OCI-LY7 (cell line): ENCODE measurements around the gene IGSF3. TPM values are rescaled to one million over a fixed set of nuclear protein-coding genes. Genes with fewer than 3 reads are reported as not detected.
A peak's percentile ranks its signal among the peaks of the same experiment; 100 is the strongest.

Source experiments
- BruUV-seq: library from RNA; stranded (reverse); fragments of 400-500 nt; replicated peaks from 2 replicates; lab custom pipeline; 2021; lab: Mats Ljungman, UMichigan
- CTCF ChIA-PET: fragments of 300-600 bp; sonication (Branson Sonifier 250); formaldehyde crosslinking; loops from one replicate; lab custom pipeline; 2022; ENCODE audit warnings: antibody characterized with exemption; ENCODE audit not compliant: unreplicated experiment; lab: Charles Lee
- POLR2A ChIA-PET: fragments of 300-600 bp; sonication (Branson Sonifier 250); formaldehyde crosslinking; loops from one replicate; lab custom pipeline; 2022; ENCODE audit warnings: antibody characterized with exemption; lab: Charles Lee
- DNase-seq: peaks from one replicate; pipeline ENCODE4 v3.0.0-alpha.2; 2015; ENCODE audit warnings: low spot score
- H2AFZ ChIP-seq: fragments of 200-600 bp; sonication (generic), shearing (Covaris generic); 2 replicates; pipeline ENCODE4 v1.6.1; 2014; ENCODE audit warnings: mild to moderate bottlenecking, antibody characterized with exemption, low read length, moderate library complexity
- H3K27ac ChIP-seq: fragments of 200-600 bp; sonication (generic); 2 replicates; pipeline ENCODE4 v1.5.1; 2014; ENCODE audit warnings: mixed run types, low read depth, mild to moderate bottlenecking, moderate library complexity, low read length, inconsistent platforms; ENCODE audit not compliant: poor library complexity, severe bottlenecking
- H3K36me3 ChIP-seq: fragments of 200-600 bp; sonication (generic); 2 replicates; pipeline ENCODE4 v1.6.1; 2014; ENCODE audit warnings: mild to moderate bottlenecking, antibody characterized with exemption, low read length, moderate library complexity, mixed read lengths; ENCODE audit not compliant: insufficient read depth
- H3K4me1 ChIP-seq: fragments of 200-600 bp; sonication (generic); 2 replicates; pipeline ENCODE4 v1.5.1; 2014; ENCODE audit warnings: mild to moderate bottlenecking, low read length; ENCODE audit not compliant: insufficient read depth, poor library complexity, severe bottlenecking
- H3K4me2 ChIP-seq: fragments of 200-600 bp; sonication (generic); 2 replicates; pipeline ENCODE4 v1.6.1; 2014; ENCODE audit warnings: mild to moderate bottlenecking, low read length
- H3K4me3 ChIP-seq: fragments of 200-600 bp; sonication (generic); 2 replicates; pipeline ENCODE4 v1.5.1; 2014; ENCODE audit warnings: mild to moderate bottlenecking, low read depth, low read length; ENCODE audit not compliant: poor library complexity, severe bottlenecking
- H3K79me2 ChIP-seq: fragments of 200-600 bp; sonication (generic); 2 replicates; pipeline ENCODE4 v1.6.1; 2016; ENCODE audit warnings: low read depth, mild to moderate bottlenecking, low read length, moderate library complexity, mixed read lengths; ENCODE audit not compliant: insufficient read depth
- H3K9me2 ChIP-seq: fragments of 200-600 bp; sonication (generic); 2 replicates; pipeline ENCODE4 v1.6.1; 2016; ENCODE audit warnings: mild to moderate bottlenecking, low read length, mixed read lengths; ENCODE audit not compliant: insufficient read depth
- H3K9me3 ChIP-seq: fragments of 200-600 bp; sonication (generic); 2 replicates; pipeline ENCODE4 v1.6.1; 2014; ENCODE audit warnings: mild to moderate bottlenecking, mixed run types, low read length, mixed read lengths
- H4K20me1 ChIP-seq: fragments of 200-600 bp; sonication (generic); 2 replicates; pipeline ENCODE4 v1.6.1; 2014; ENCODE audit warnings: mild to moderate bottlenecking, antibody characterized with exemption, low read length, moderate library complexity, mixed read lengths; ENCODE audit not compliant: insufficient read depth
- CTCF ChIP-seq: fragments of 200-600 bp; sonication (generic); conservative IDR thresholded peaks from 2 replicates; pipeline ENCODE4 v1.5.1; 2014; ENCODE audit warnings: mild to moderate bottlenecking, antibody characterized with exemption, low read length, moderate library complexity, mixed read lengths
- EZH2phosphoT487 ChIP-seq: fragments of 200-600 bp; sonication (generic); IDR thresholded peaks from 2 replicates; pipeline ENCODE4 v1.6.1; 2018; ENCODE audit warnings: low read depth, borderline replicate concordance, mild to moderate bottlenecking, mixed run types, antibody characterized with exemption, low read length, moderate library complexity, mixed read lengths
- intact Hi-C: fragments of 100-400 bp; cut with micrococcal nuclease; formaldehyde crosslinking; loops from one replicate; pipeline ENCODE4 v1.10.0; 2022; ENCODE audit not compliant: unreplicated experiment
- total RNA-seq, 2 experiments: library from RNA; depleted of rRNA in 1 of 2; stranded (reverse); fragments of >200 nt in 1 of 2; shearing (Covaris generic) in 1 of 2; gene quantifications; 2 replicates each; pipeline ENCODE4 v1.2.3, GENCODE V29; 2014 to 2022

Gene IGSF3
- total RNA-seq, 2 experiments from 2014 or later = not detected

- no peak overlapping the region for H2AFZ ChIP-seq
- H3K27ac ChIP-seq = no peak overlapping the region
- H3K36me3 ChIP-seq = no peaks in the 10 kb centered on the region
- H3K4me3 ChIP-seq = peak overlapping the region; percentile 64
- no peaks in the 10 kb centered on the region for H4K20me1 ChIP-seq
- H3K79me2 ChIP-seq = no peaks in the 10 kb centered on the region
- BruUV-seq = no TSS peak
- H3K4me1 ChIP-seq = no peaks in the 10 kb centered on the region
- H3K4me2 ChIP-seq = peak overlapping the region; percentile 60
- ChIA-PET CTCF (no interaction called here), POLR2A (no interaction called here)
- H3K9me3 ChIP-seq = no peaks in the 10 kb centered on the region
- no peak for DNase-seq
- no peak for TF ChIP-seq EZH2phosphoT487
- no peak for TF ChIP-seq CTCF
- H3K9me2 ChIP-seq = no peaks in the 10 kb centered on the region
- intact Hi-C loops = no loop called here
These were observed 96.2 kb downstream of the IGSF3 start for GRCh38 chr1:116571215-116571919.

GRCh38 chr1:116570358-116571214 lies 96.9 kb downstream of the IGSF3 start, which contains the start of gene CD58:
CD58 (minus strand) TSS chr1:116571026; CDS start chr1:116570972, 54 bp downstream.
- no TSS peak for BruUV-seq
- Histone ChIP-seq H3K36me3 (no peaks in the 10 kb centered on the region), H3K9me3 (no peaks in the 10 kb centered on the region), H4K20me1 (no peaks in the 10 kb centered on the region), H3K4me2 (peak within 1 kb of the TSS; percentile 60), H3K4me1 (no peaks in the 10 kb centered on the region), H2AFZ (peak within 1 kb of the TSS; percentile 23; the same call in 1 of the 2 replicates), H3K9me2 (no peaks in the 10 kb centered on the region), H3K4me3 (peak within 1 kb of the TSS; percentile 64), H3K27ac (no peak within 1 kb of the TSS), H3K79me2 (no peaks in the 10 kb centered on the region)
- intact Hi-C loops = no loop called here
- ChIA-PET CTCF (interaction anchor here (0.6 kb wide), 1 partner anchor 242 kb away, joined by 3 read pairs; no protein-coding TSS in a partner anchor), POLR2A (no interaction called here)
- peak; percentile 65 for TF ChIP-seq CTCF
- no peak for TF ChIP-seq EZH2phosphoT487
- DNase-seq = peak; percentile 43
